Neural progenitor cell (in vitro differentiated cells): ENCODE measurements around the gene DLG2. TPM values are rescaled to one million over a fixed set of nuclear protein-coding genes. Genes with fewer than 3 reads are reported as not detected.
"Not testable (repeated sequence)": the region's sequence is repeated elsewhere in the genome, so short reads cannot be mapped to it uniquely, and the experiment has no call there.

Source experiments
- DNase-seq: peaks from one replicate; pipeline ENCODE4 v3.0.0-alpha.2; 2016; ENCODE audit warnings: low spot score
- H2AFZ ChIP-seq: fragments of 200-600 bp; sonication (generic); replicated peaks from 2 replicates; pipeline ENCODE4 v1.6.1; 2016; ENCODE audit warnings: antibody characterized with exemption
- H3F3A ChIP-seq: fragments of 200-600 bp; sonication (generic); 2 replicates; pipeline ENCODE4 v1.6.1; 2016; ENCODE audit warnings: antibody characterized with exemption, low read depth
- H3K27ac ChIP-seq: fragments of 200-600 bp; sonication (generic); 2 replicates; pipeline ENCODE4 v1.5.1; 2016; ENCODE audit warnings: mild to moderate bottlenecking
- H3K27me3 ChIP-seq: fragments of 200-600 bp; sonication (generic); 2 replicates; pipeline ENCODE4 v1.6.1; 2016; ENCODE audit warnings: mild to moderate bottlenecking, moderate library complexity
- H3K36me3 ChIP-seq: fragments of 200-600 bp; sonication (generic); 2 replicates; pipeline ENCODE4 v1.5.1; 2016
- H3K4me1 ChIP-seq: fragments of 200-600 bp; sonication (generic); 2 replicates; pipeline ENCODE4 v1.6.1; 2016; ENCODE audit warnings: mixed run types
- H3K4me2 ChIP-seq: fragments of 200-600 bp; sonication (generic); 2 replicates; pipeline ENCODE4 v1.6.1; 2016
- H3K4me3 ChIP-seq: fragments of 200-600 bp; sonication (generic); 2 replicates; pipeline ENCODE4 v1.5.1; 2016
- H3K79me2 ChIP-seq: fragments of 200-600 bp; sonication (generic); 2 replicates; pipeline ENCODE4 v1.6.1; 2016; ENCODE audit warnings: low read depth
- H3K9ac ChIP-seq: fragments of 200-600 bp; sonication (generic); 2 replicates; pipeline ENCODE4 v1.6.1; 2016
- H3K9me3 ChIP-seq: fragments of 200-600 bp; sonication (generic); 2 replicates; pipeline ENCODE4 v1.5.1; 2016; ENCODE audit warnings: low read depth
- H4K20me1 ChIP-seq: fragments of 200-600 bp; sonication (generic); 2 replicates; pipeline ENCODE4 v1.6.1; 2016; ENCODE audit warnings: low read depth
- H3K27ac Mint-ChIP-seq: 3 replicates; pipeline ENCODE4 v1.8.0; 2021; ENCODE audit warnings: mixed read lengths
- H3K27me3 Mint-ChIP-seq: 2 replicates; pipeline ENCODE4 v1.8.0; 2022; ENCODE audit warnings: low read depth, mild to moderate bottlenecking, inconsistent platforms, moderate library complexity, mixed read lengths; ENCODE audit not compliant: insufficient read depth
- H3K36me3 Mint-ChIP-seq: 3 replicates; pipeline ENCODE4 v1.8.0; 2021; ENCODE audit warnings: mixed read lengths
- H3K4me1 Mint-ChIP-seq: 3 replicates; pipeline ENCODE4 v1.8.0; 2021; ENCODE audit warnings: mixed read lengths
- H3K4me3 Mint-ChIP-seq: 3 replicates; pipeline ENCODE4 v1.8.0; 2021; ENCODE audit warnings: mild to moderate bottlenecking, moderate library complexity, mixed read lengths
- H3K9me3 Mint-ChIP-seq: 3 replicates; pipeline ENCODE4 v1.8.0; 2020; ENCODE audit warnings: mixed read lengths
- EZH2 ChIP-seq: fragments of 200-600 bp; sonication (generic); IDR thresholded peaks from 2 replicates; pipeline ENCODE4 v1.6.1; 2017; ENCODE audit warnings: antibody characterized with exemption, mild to moderate bottlenecking, moderate library complexity
- EZH2phosphoT487 ChIP-seq: fragments of 200-600 bp; sonication (generic); IDR thresholded peaks from 2 replicates; pipeline ENCODE4 v1.6.1; 2017; ENCODE audit warnings: antibody characterized with exemption
- total RNA-seq: library from RNA; depleted of rRNA; stranded (reverse); fragments of >200 nt; gene quantifications from 2 replicates; pipeline ENCODE4 v1.2.3, GENCODE V29; 2015; ENCODE audit warnings: low replicate concordance
- TF ChIP-seq, protein P1 (sequence below): fragments of 200-600 bp; sonication (generic); IDR thresholded peaks from 2 replicates; pipeline ENCODE4 v1.5.1; 2017; ENCODE audit warnings: antibody characterized with exemption, mild to moderate bottlenecking

DLG2 gene
- total RNA-seq, 1 donor from 2014 or later: 7.5 TPM

- Histone ChIP-seq H4K20me1 (no peaks in the 10 kb centered on the region), H3K9ac (no peak overlapping the region), H3K4me1 (peaks cover 3% of the 10 kb centered on the region), H3K27me3 (no peaks in the 10 kb centered on the region), H2AFZ (no peak overlapping the region), H3K79me2 (no peaks in the 10 kb centered on the region), H3K4me3 (no peak overlapping the region), H3F3A (no peaks in the 10 kb centered on the region), H3K4me2 (no peak overlapping the region), H3K9me3 (no peaks in the 10 kb centered on the region), H3K27ac (no peak overlapping the region), H3K36me3 (no peaks in the 10 kb centered on the region)
- DNase-seq: no peak
- peaks cover 4% of the 10 kb centered on the region for H3K9me3 Mint-ChIP-seq
- H3K36me3 Mint-ChIP-seq: no peaks in the 10 kb centered on the region
- no peak overlapping the region for H3K27ac Mint-ChIP-seq
- H3K27me3 Mint-ChIP-seq: no peaks in the 10 kb centered on the region
- no peak overlapping the region for H3K4me3 Mint-ChIP-seq
- TF ChIP-seq, protein P1, sequence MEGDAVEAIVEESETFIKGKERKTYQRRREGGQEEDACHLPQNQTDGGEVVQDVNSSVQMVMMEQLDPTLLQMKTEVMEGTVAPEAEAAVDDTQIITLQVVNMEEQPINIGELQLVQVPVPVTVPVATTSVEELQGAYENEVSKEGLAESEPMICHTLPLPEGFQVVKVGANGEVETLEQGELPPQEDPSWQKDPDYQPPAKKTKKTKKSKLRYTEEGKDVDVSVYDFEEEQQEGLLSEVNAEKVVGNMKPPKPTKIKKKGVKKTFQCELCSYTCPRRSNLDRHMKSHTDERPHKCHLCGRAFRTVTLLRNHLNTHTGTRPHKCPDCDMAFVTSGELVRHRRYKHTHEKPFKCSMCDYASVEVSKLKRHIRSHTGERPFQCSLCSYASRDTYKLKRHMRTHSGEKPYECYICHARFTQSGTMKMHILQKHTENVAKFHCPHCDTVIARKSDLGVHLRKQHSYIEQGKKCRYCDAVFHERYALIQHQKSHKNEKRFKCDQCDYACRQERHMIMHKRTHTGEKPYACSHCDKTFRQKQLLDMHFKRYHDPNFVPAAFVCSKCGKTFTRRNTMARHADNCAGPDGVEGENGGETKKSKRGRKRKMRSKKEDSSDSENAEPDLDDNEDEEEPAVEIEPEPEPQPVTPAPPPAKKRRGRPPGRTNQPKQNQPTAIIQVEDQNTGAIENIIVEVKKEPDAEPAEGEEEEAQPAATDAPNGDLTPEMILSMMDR: no peak
- TF ChIP-seq EZH2: no peak
- no peaks in the 10 kb centered on the region for H3K4me1 Mint-ChIP-seq
These were observed 390.9 kb downstream of the DLG2 start for GRCh38 chr11:85236211-85236610.

- H3K9me3 Mint-ChIP-seq: peaks cover 3% of the 10 kb centered on the region
- H3K9ac ChIP-seq: no peak overlapping the region
- no peak overlapping the region for H3K27ac Mint-ChIP-seq
- TF ChIP-seq, protein P1: no peak
- no peak for TF ChIP-seq EZH2
- TF ChIP-seq EZH2phosphoT487: no peak
- no peaks in the 10 kb centered on the region for H3K9me3 ChIP-seq
- H3K36me3 ChIP-seq: no peaks in the 10 kb centered on the region
- no peaks in the 10 kb centered on the region for H3F3A ChIP-seq
- H3K79me2 ChIP-seq: no peaks in the 10 kb centered on the region
- H4K20me1 ChIP-seq: no peaks in the 10 kb centered on the region
- no peak overlapping the region for H3K4me2 ChIP-seq
- no peak overlapping the region for H3K27ac ChIP-seq
- H3K4me3 Mint-ChIP-seq: no peak overlapping the region
- H3K36me3 Mint-ChIP-seq: no peaks in the 10 kb centered on the region
- no peaks in the 10 kb centered on the region for H3K27me3 ChIP-seq
- no peak overlapping the region for H2AFZ ChIP-seq
- no peak for DNase-seq
- H3K4me1 ChIP-seq: peaks cover 2% of the 10 kb centered on the region
- no peaks in the 10 kb centered on the region for H3K4me1 Mint-ChIP-seq
- H3K27me3 Mint-ChIP-seq: no peaks in the 10 kb centered on the region
- no peak overlapping the region for H3K4me3 ChIP-seq
These were observed 394.6 kb downstream of the DLG2 start for GRCh38 chr11:85232559-85232958.

DNA sequence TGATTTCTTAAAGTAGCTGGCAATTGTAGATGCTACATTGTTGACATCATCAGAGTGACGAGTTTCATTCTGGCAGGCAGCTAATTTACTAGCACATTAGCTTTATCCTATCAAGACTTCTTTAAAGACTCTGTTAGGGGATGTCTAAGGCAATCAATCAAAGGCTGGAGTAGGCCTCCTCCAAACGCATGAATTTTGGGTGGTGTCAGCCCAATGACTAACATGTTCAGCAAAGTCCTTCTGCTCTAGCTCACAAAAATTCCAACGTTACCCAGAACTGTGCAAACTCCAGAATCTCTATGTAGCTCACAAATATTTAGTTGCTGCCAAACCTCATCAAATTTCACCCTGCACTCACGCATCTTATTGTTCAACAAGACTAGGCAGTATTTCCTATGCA, 395.6 kb downstream of the DLG2 start:
- H3K4me1 ChIP-seq: no peaks in the 10 kb centered on the region
- no peak for TF ChIP-seq EZH2phosphoT487
- TF ChIP-seq, protein P1: no peak
- H3K9me3 Mint-ChIP-seq: peaks cover 3% of the 10 kb centered on the region
- H3K27me3 Mint-ChIP-seq: no peaks in the 10 kb centered on the region
- no peak overlapping the region for H3K27ac ChIP-seq
- no peak overlapping the region for H2AFZ ChIP-seq
- no peaks in the 10 kb centered on the region for H3F3A ChIP-seq
- no peak overlapping the region for H3K4me3 ChIP-seq
- no peaks in the 10 kb centered on the region for H3K4me1 Mint-ChIP-seq
- no peak overlapping the region for H3K27ac Mint-ChIP-seq
- H3K9ac ChIP-seq: no peak overlapping the region
- H3K36me3 ChIP-seq: no peaks in the 10 kb centered on the region
- H3K27me3 ChIP-seq: no peaks in the 10 kb centered on the region
- no peak overlapping the region for H3K4me2 ChIP-seq
- no peak for DNase-seq
- no peaks in the 10 kb centered on the region for H3K79me2 ChIP-seq
- H4K20me1 ChIP-seq: no peaks in the 10 kb centered on the region
- no peak overlapping the region for H3K4me3 Mint-ChIP-seq
- no peaks in the 10 kb centered on the region for H3K36me3 Mint-ChIP-seq
- no peaks in the 10 kb centered on the region for H3K9me3 ChIP-seq

DNA sequence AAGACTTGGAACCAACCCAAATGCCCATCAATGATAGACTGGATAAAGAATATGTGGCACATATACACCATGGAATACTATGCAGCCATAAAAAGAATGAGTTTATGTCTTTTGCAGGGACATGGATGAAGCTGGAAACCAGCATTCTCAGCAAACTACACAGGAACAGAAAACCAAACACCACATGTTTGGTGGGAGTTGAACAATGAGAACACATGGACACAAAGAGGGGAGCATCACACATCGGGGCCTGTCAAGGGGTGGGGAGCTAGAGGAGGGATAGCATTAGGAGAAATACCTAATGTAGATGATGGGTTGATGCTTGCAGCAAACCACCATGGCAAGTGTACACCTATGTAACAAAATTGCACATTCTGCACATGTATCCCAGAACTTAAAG, 397.4 kb downstream of the DLG2 start:
- not testable (repeated sequence) for H3K9me3 Mint-ChIP-seq, H2AFZ ChIP-seq, H4K20me1 ChIP-seq, H3K79me2 ChIP-seq, H3K36me3 ChIP-seq, H3K27me3 Mint-ChIP-seq, H3K27me3 ChIP-seq, H3K9ac ChIP-seq, H3K4me2 ChIP-seq, H3K4me1 ChIP-seq, H3K27ac Mint-ChIP-seq, H3F3A ChIP-seq, H3K4me3 Mint-ChIP-seq, H3K4me1 Mint-ChIP-seq, H3K36me3 Mint-ChIP-seq, H3K9me3 ChIP-seq, DNase-seq, H3K4me3 ChIP-seq, H3K27ac ChIP-seq
